HCT116 (cell line): ENCODE results near the gene PTS. TPM values are rescaled to one million over a fixed set of nuclear protein-coding genes. Genes with fewer than 3 reads are reported as not detected.

Source experiments
- ATAC-seq: fragments of 200-7000 bp; cut with Tn5 transposase; 2 replicates; pipeline ENCODE4 v1.9.1; 2020; ENCODE audit warnings: mild to moderate bottlenecking, moderate library complexity
- BruUV-seq: library from RNA; stranded (reverse); fragments of 400-500 nt; replicated peaks from 2 replicates; lab custom pipeline; 2021; lab: Mats Ljungman, UMichigan
- CTCF ChIA-PET: fragments of 300-600 bp; sonication (Branson Sonifier 250); formaldehyde crosslinking; loops from one replicate; lab custom pipeline; 2021; ENCODE audit warnings: antibody characterized with exemption; lab: Charles Lee
- POLR2A ChIA-PET: fragments of 300-600, 350-600 bp; sonication (Branson Sonifier 250); formaldehyde crosslinking; loops from one replicate; lab custom pipeline; 2021; ENCODE audit warnings: antibody characterized with exemption; lab: Charles Lee
- RAD21 ChIA-PET, 2 experiments: fragments of 300-600 bp; sonication (Branson Sonifier 250); formaldehyde crosslinking; loops; one replicate each; lab custom pipeline; 2023; ENCODE audit warnings: low total read pairs in 2 of 2; ENCODE audit not compliant: uncharacterized antibody in 2 of 2, unreplicated experiment in 2 of 2, low non-redundant PET in 1 of 2; lab: Charles Lee
- DNase-seq: peaks from one replicate; pipeline ENCODE4 v3.0.0-alpha.2; 2010; ENCODE audit warnings: low read depth, low spot score
- H2AFZ ChIP-seq: fragments of 200-600 bp; shearing (Covaris generic), sonication (generic); 2 replicates; pipeline ENCODE4 v1.6.1; 2017; ENCODE audit warnings: low read depth, mixed run types, mixed read lengths, antibody characterized with exemption, low read length; ENCODE audit not compliant: poor library complexity, severe bottlenecking
- H3K27ac ChIP-seq: 2 replicates; pipeline ENCODE4 v1.5.1; 2012; ENCODE audit warnings: low read depth, low read length
- H3K27me3 ChIP-seq: fragments of 200-600 bp; sonication (generic); 2 replicates; pipeline ENCODE4 v1.6.1; 2016; ENCODE audit warnings: mixed run types, low read length, mixed read lengths; ENCODE audit not compliant: insufficient read depth
- H3K36me3 ChIP-seq, 2 experiments: fragments of 200-500 bp in 1 of 2; fragments of 200-600 bp in 1 of 2; sonication (Bioruptor generic) in 1 of 2; sonication (generic) in 1 of 2; 2 replicates each; pipeline versions ENCODE4 v1.5.1 to v1.6.1; 2014 to 2016; ENCODE audit warnings: low read length in 2 of 2, inconsistent platforms in 1 of 2, mixed read lengths in 1 of 2, mixed run types in 1 of 2; ENCODE audit not compliant: insufficient read depth in 2 of 2, control insufficient read depth in 1 of 2
- H3K4me1 ChIP-seq, 2 experiments: fragments of 200-600 bp in 1 of 2; sonication (generic) in 1 of 2; 2 replicates each; pipeline versions ENCODE4 v1.5.1 to v1.6.1; 2012 to 2017; ENCODE audit warnings: low read length in 2 of 2, inconsistent platforms in 1 of 2, mild to moderate bottlenecking in 1 of 2, mixed read lengths in 1 of 2, mixed run types in 1 of 2, moderate library complexity in 1 of 2; ENCODE audit not compliant: insufficient read depth in 2 of 2, control insufficient read depth in 1 of 2
- H3K4me2 ChIP-seq: fragments of 200-600 bp; sonication (generic); 2 replicates; pipeline ENCODE4 v1.6.1; 2017; ENCODE audit warnings: mixed run types, low read length, mixed read lengths
- H3K4me3 ChIP-seq, 2 experiments: fragments of 200-600 bp in 1 of 2; sonication (generic) in 1 of 2; replicated peaks in 1 of 2; 2 replicates each; pipeline ENCODE4 v1.5.1; 2011 to 2016; ENCODE audit warnings: low read length in 2 of 2, control low read depth in 1 of 2, low read depth in 1 of 2, mild to moderate bottlenecking in 1 of 2, mixed read lengths in 1 of 2, mixed run types in 1 of 2
- H3K79me2 ChIP-seq: fragments of 200-600 bp; sonication (generic); 2 replicates; pipeline ENCODE4 v1.6.1; 2017; ENCODE audit warnings: mild to moderate bottlenecking, mixed run types, low read length, moderate library complexity, mixed read lengths; ENCODE audit not compliant: insufficient read depth
- H3K9ac ChIP-seq: fragments of 200-600 bp; sonication (generic); 2 replicates; pipeline ENCODE4 v1.6.1; 2016; ENCODE audit warnings: low read length, mixed read lengths
- H3K9me2 ChIP-seq: fragments of 200-600 bp; sonication (generic), shearing (Covaris generic); 2 replicates; pipeline ENCODE4 v1.6.1; 2017; ENCODE audit warnings: mixed run types, mild to moderate bottlenecking, moderate library complexity; ENCODE audit not compliant: insufficient read depth
- H3K9me3 ChIP-seq, 2 experiments: fragments of 200-500 bp in 1 of 2; fragments of 200-600 bp in 1 of 2; sonication (Bioruptor generic) in 1 of 2; sonication (generic) in 1 of 2; 2 replicates each; pipeline ENCODE4 v1.6.1; 2014 to 2017; ENCODE audit warnings: low read length in 2 of 2, mixed read lengths in 2 of 2, inconsistent platforms in 1 of 2, low read depth in 1 of 2, mild to moderate bottlenecking in 1 of 2, mixed run types in 1 of 2, moderate library complexity in 1 of 2; ENCODE audit not compliant: control insufficient read depth in 1 of 2, insufficient read depth in 1 of 2
- H4K20me1 ChIP-seq: fragments of 200-600 bp; sonication (generic), shearing (Covaris generic); 2 replicates; pipeline ENCODE4 v1.6.1; 2017; ENCODE audit warnings: mixed run types, mild to moderate bottlenecking, moderate library complexity; ENCODE audit not compliant: insufficient read depth
- CBX3 ChIP-seq: IDR thresholded peaks from 2 replicates; pipeline ENCODE4 v1.6.1; 2012; ENCODE audit warnings: low read depth
- EGR1 ChIP-seq: IDR thresholded peaks from 2 replicates; pipeline ENCODE4 v1.6.1; 2012; ENCODE audit warnings: low read depth
- FOSL1 ChIP-seq: IDR thresholded peaks from 2 replicates; pipeline ENCODE4 v1.6.1; 2012; ENCODE audit warnings: low read depth
- JUND ChIP-seq: IDR thresholded peaks from 2 replicates; pipeline ENCODE4 v1.6.1; 2012
- POLR2A ChIP-seq: IDR thresholded peaks from 2 replicates; pipeline ENCODE4 v1.7.0; 2011; ENCODE audit warnings: borderline replicate concordance; ENCODE audit not compliant: insufficient read depth, insufficient read length; ENCODE audit errors: extremely low read depth
- REST ChIP-seq: IDR thresholded peaks from 2 replicates; pipeline ENCODE4 v1.6.1; 2012; ENCODE audit warnings: low read depth
- ZNF274 ChIP-seq: fragments of 200-500 bp; sonication (Bioruptor generic); IDR thresholded peaks from 2 replicates; pipeline ENCODE4 v1.6.1; 2014; ENCODE audit warnings: mild to moderate bottlenecking, low read depth, low read length, inconsistent platforms
- intact Hi-C: fragments of 100-400 bp; cut with micrococcal nuclease; formaldehyde crosslinking; loops from 2 replicates; pipeline ENCODE4 v1.10.0; 2022
- total RNA-seq: library from RNA; stranded (reverse); gene quantifications from one replicate; pipeline ENCODE4 v1.2.1, GENCODE V29; 2021; ENCODE audit not compliant: unreplicated experiment

PTS gene
- total RNA-seq, 1 experiment from 2014 or later, result 45.7 TPM

- H4K20me1 ChIP-seq, result no peaks in the 10 kb centered on the region
- DNase-seq (no peak), ATAC-seq (no peak)
- H3K9me3 ChIP-seq, result no peaks in the 10 kb centered on the region
- no peak overlapping the region for H3K27ac ChIP-seq
- H3K27me3 ChIP-seq, result no peaks in the 10 kb centered on the region
- H3K4me3 ChIP-seq, result no peak overlapping the region
- H3K79me2 ChIP-seq, result no peaks in the 10 kb centered on the region
- no peak overlapping the region for H3K9ac ChIP-seq
- H3K4me1 ChIP-seq, result peaks cover 0 to 11% of the 10 kb centered on the region in 2 experiments; a peak in 2 of 4 replicates
- no peaks in the 10 kb centered on the region for H3K9me2 ChIP-seq
- CTCF ChIA-PET, result no interaction called here
- intact Hi-C loops, result no loop called here
- H2AFZ ChIP-seq, result no peak overlapping the region
- no peak overlapping the region for H3K4me2 ChIP-seq
- POLR2A ChIA-PET, result no interaction called here
- RAD21 ChIA-PET, result no interaction called here
- no peaks in the 10 kb centered on the region for H3K36me3 ChIP-seq
- TF ChIP-seq JUND (no peak), POLR2A (no peak), FOSL1 (no peak), CBX3 (no peak), EGR1 (no peak), ZNF274 (no peak), REST (no peak)
- no TSS peak for BruUV-seq
Measured at GRCh38 chr11:112269139-112269538, 42.9 kb downstream of the PTS start.
